ENCODE results near the gene COL25A1. TPM values are rescaled to one million over a fixed set of nuclear protein-coding genes. Genes with fewer than 3 reads are reported as not detected.
"Not testable (repeated sequence)": the region's sequence is repeated elsewhere in the genome, so short reads cannot be mapped to it uniquely, and the experiment has no call there.

COL25A1 gene
- total and polyA plus RNA-seq, 2 experiments from 2014 or later, result 0.28 to 1.9 TPM

GRCh38 chr4:108878806-108879205, 423.7 kb downstream of the COL25A1 start:
- H3K36me3 ChIP-seq (replicated peaks; ENCODE audit: insufficient read depth, low read depth), result no peaks in the 10 kb centered on the region
- H3K27ac ChIP-seq, result no peak overlapping the region
- no peaks in the 10 kb centered on the region for H3K4me1 ChIP-seq (ENCODE audit: insufficient read depth)
- H3K79me2 ChIP-seq, result no peaks in the 10 kb centered on the region
- no peaks in the 10 kb centered on the region for H3K27me3 ChIP-seq
- H3K4me3 ChIP-seq, result no peak overlapping the region
- no peak overlapping the region for H2AFZ ChIP-seq
- DNase-seq (ENCODE audit: low spot score), result no peak
- TF ChIP-seq EZH2 (IDR thresholded peaks at IDR 0.05; ENCODE audit: borderline replicate concordance) (no peak), EZH2phosphoT487 (IDR thresholded peaks at IDR 0.05; ENCODE audit: low read depth, severe bottlenecking, unreplicated experiment) (no peak)
- TF ChIP-seq, protein P1, sequence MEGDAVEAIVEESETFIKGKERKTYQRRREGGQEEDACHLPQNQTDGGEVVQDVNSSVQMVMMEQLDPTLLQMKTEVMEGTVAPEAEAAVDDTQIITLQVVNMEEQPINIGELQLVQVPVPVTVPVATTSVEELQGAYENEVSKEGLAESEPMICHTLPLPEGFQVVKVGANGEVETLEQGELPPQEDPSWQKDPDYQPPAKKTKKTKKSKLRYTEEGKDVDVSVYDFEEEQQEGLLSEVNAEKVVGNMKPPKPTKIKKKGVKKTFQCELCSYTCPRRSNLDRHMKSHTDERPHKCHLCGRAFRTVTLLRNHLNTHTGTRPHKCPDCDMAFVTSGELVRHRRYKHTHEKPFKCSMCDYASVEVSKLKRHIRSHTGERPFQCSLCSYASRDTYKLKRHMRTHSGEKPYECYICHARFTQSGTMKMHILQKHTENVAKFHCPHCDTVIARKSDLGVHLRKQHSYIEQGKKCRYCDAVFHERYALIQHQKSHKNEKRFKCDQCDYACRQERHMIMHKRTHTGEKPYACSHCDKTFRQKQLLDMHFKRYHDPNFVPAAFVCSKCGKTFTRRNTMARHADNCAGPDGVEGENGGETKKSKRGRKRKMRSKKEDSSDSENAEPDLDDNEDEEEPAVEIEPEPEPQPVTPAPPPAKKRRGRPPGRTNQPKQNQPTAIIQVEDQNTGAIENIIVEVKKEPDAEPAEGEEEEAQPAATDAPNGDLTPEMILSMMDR (IDR thresholded peaks at IDR 0.05; ENCODE audit: poor library complexity), result no peak
- H3K4me2 ChIP-seq, result no peak overlapping the region
- no peaks in the 10 kb centered on the region for H4K20me1 ChIP-seq (ENCODE audit: insufficient read depth, poor library complexity, severe bottlenecking)
- no peaks in the 10 kb centered on the region for H3K9me2 ChIP-seq (replicated peaks; ENCODE audit: insufficient read depth)
- 45% methylated on average over 3 of the region's 3 CpGs for WGBS (ENCODE audit: low lambda C conversion rate, missing lambda C conversion rate)
- no peaks in the 10 kb centered on the region for H3K9me3 ChIP-seq (ENCODE audit: low read depth)

- Histone ChIP-seq H3K4me2 (no peak overlapping the region), H3K9me3 (ENCODE audit: low read depth) (no peaks in the 10 kb centered on the region)
- 47% methylated on average over 2 of the region's 2 CpGs for WGBS (ENCODE audit: low lambda C conversion rate, missing lambda C conversion rate)
These were observed 424.6 kb downstream of the COL25A1 start for GRCh38 chr4:108877821-108878220.

DNA sequence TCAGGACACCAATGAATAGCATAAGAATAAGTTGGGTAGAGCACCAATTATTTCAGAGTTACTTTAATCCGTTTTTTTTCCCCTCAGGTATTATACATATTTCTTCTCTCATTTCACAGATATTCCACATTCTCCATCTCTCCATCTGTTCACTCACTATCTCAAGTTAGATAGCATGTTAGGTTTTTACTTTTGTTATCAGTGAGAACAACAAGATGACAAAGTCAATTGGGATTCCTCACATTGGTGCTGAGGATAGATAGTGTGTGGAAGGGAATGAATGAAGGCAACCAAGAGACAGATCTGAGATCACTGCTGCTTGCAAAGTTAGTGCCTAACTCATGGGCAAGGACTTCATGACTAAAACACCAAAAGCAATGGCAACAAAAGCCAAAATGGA, 427.7 kb downstream of the COL25A1 start:
- H3K36me3 ChIP-seq (replicated peaks; ENCODE audit: insufficient read depth, low read depth), result no peaks in the 10 kb centered on the region
- 56% methylated on average over 1 of the region's 1 CpG for WGBS (ENCODE audit: low lambda C conversion rate, missing lambda C conversion rate)

More at GRCh38 chr4:108877821-108878220, 424.6 kb downstream of the COL25A1 start:
- Histone ChIP-seq H3K36me3 (replicated peaks; ENCODE audit: insufficient read depth, low read depth) (no peaks in the 10 kb centered on the region), H3K9me2 (replicated peaks; ENCODE audit: insufficient read depth) (no peaks in the 10 kb centered on the region), H2AFZ (no peak overlapping the region), H3K4me3 (no peak overlapping the region), H3K27me3 (no peaks in the 10 kb centered on the region), H3K4me1 (ENCODE audit: insufficient read depth) (no peaks in the 10 kb centered on the region), H4K20me1 (ENCODE audit: insufficient read depth, poor library complexity, severe bottlenecking) (no peaks in the 10 kb centered on the region), H3K27ac (no peak overlapping the region), H3K79me2 (no peaks in the 10 kb centered on the region)
- no peak for TF ChIP-seq EZH2 (IDR thresholded peaks at IDR 0.05; ENCODE audit: borderline replicate concordance)
- TF ChIP-seq, protein P1 (IDR thresholded peaks at IDR 0.05; ENCODE audit: poor library complexity), result no peak
- DNase-seq (ENCODE audit: low spot score), result no peak

DNA sequence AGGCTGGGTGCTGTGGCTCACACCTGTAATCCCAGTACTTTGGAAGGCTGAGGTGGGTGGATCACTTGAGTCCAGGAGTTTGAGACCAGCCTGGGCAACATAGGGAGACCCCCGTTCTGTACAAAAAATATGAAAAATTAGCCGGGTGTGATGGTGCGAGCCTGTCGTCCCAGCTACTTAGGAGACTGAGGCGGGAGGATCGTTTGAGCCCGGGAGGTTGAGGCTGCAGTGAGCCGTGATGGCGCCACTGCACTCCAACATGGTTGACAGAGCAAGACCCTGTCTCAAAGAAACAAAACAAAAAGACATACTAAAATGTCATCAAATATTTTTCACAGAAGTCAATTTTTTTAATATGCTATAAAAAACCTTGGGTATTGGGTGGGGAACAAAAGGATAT, 432.5 kb downstream of the COL25A1 start:
- H3K4me1 ChIP-seq (ENCODE audit: insufficient read depth); H4K20me1 ChIP-seq (ENCODE audit: insufficient read depth, poor library complexity, severe bottlenecking); H3K4me2 ChIP-seq; H3K9me3 ChIP-seq (ENCODE audit: low read depth); DNase-seq (ENCODE audit: low spot score); H3K36me3 ChIP-seq (replicated peaks; ENCODE audit: insufficient read depth, low read depth); H3K9me2 ChIP-seq (replicated peaks; ENCODE audit: insufficient read depth); H3K27me3 ChIP-seq; H3K4me3 ChIP-seq; H3K79me2 ChIP-seq; H2AFZ ChIP-seq; H3K27ac ChIP-seq: not testable (repeated sequence)
- 95% methylated on average over 9 of the region's 9 CpGs for WGBS (ENCODE audit: low lambda C conversion rate, missing lambda C conversion rate)

More for the DNA sequence above, 427.7 kb downstream of the COL25A1 start:
- Histone ChIP-seq H3K27ac (no peak overlapping the region), H4K20me1 (ENCODE audit: insufficient read depth, poor library complexity, severe bottlenecking) (no peaks in the 10 kb centered on the region), H3K4me2 (no peak overlapping the region), H3K79me2 (no peaks in the 10 kb centered on the region), H3K4me1 (ENCODE audit: insufficient read depth) (no peaks in the 10 kb centered on the region), H3K9me2 (replicated peaks; ENCODE audit: insufficient read depth) (no peaks in the 10 kb centered on the region), H3K27me3 (no peaks in the 10 kb centered on the region), H3K9me3 (ENCODE audit: low read depth) (no peaks in the 10 kb centered on the region), H2AFZ (no peak overlapping the region), H3K4me3 (no peak overlapping the region)
- DNase-seq (ENCODE audit: low spot score), result no peak
- TF ChIP-seq EZH2phosphoT487 (IDR thresholded peaks at IDR 0.05; ENCODE audit: low read depth, severe bottlenecking, unreplicated experiment), result no peak
- TF ChIP-seq, protein P1 (IDR thresholded peaks at IDR 0.05; ENCODE audit: poor library complexity), result no peak
- no peak for TF ChIP-seq EZH2 (IDR thresholded peaks at IDR 0.05; ENCODE audit: borderline replicate concordance)

All from hepatocyte (in vitro differentiated cells).